Thoracic aorta (tissue), 2 donors: ENCODE results near the gene SECISBP2. TPM values are rescaled to one million over a fixed set of nuclear protein-coding genes. Genes with fewer than 3 reads are reported as not detected.

Experiments
- ATAC-seq: fragments of 150-250 bp; one replicate; pipeline ENCODE4 v1.8.0; 2017; ENCODE audit warnings: low read depth; ENCODE audit not compliant: insufficient number of reproducible peaks, low FRiP score
- DNase-seq: peaks from one replicate; pipeline ENCODE4 v3.0.0-alpha.2; 2020; ENCODE audit warnings: low spot score
- H3K27ac ChIP-seq, 2 donors: fragments of 200-600 bp; sonication (generic); 1 replicate in 1 of 2; 2 replicates in 1 of 2; pipeline ENCODE4 v1.5.1; 2016; ENCODE audit warnings: mild to moderate bottlenecking in 2 of 2, moderate library complexity in 2 of 2
- H3K27me3 ChIP-seq: fragments of 200-600 bp; sonication (generic); replicated peaks from 2 replicates; pipeline ENCODE4 v1.6.0; 2016; ENCODE audit warnings: mild to moderate bottlenecking; ENCODE audit not compliant: insufficient read depth
- H3K36me3 ChIP-seq: fragments of 200-600 bp; sonication (generic); one replicate; pipeline ENCODE4 v1.5.1; 2016
- H3K4me1 ChIP-seq, 2 donors: fragments of 200-600 bp; sonication (generic); 1 replicate in 1 of 2; 2 replicates in 1 of 2; pipeline versions ENCODE4 v1.5.1 to v1.6.0; 2016; ENCODE audit warnings: low read depth in 2 of 2, mild to moderate bottlenecking in 1 of 2; ENCODE audit not compliant: control insufficient read depth in 1 of 2
- H3K4me3 ChIP-seq: fragments of 200-600 bp; sonication (generic); 2 replicates; pipeline ENCODE4 v1.5.1; 2016; ENCODE audit warnings: mild to moderate bottlenecking
- H3K9me3 ChIP-seq: fragments of 200-600 bp; sonication (generic); 2 replicates; pipeline ENCODE4 v1.5.1; 2016
- CTCF ChIP-seq: fragments of 200-600 bp; sonication (generic); IDR thresholded peaks from one replicate; pipeline ENCODE4 v1.5.1; 2019; ENCODE audit warnings: antibody characterized with exemption
- total RNA-seq, 2 donors: library from RNA; depleted of rRNA; stranded (reverse); fragments of >200 nt; gene quantifications; one replicate each; pipeline versions ENCODE4 v1.1.0 to v1.2.3, GENCODE V29; 2016

Gene SECISBP2
- total RNA-seq, 2 donors from 2014 or later: 37.2 to 91.5 TPM

DNA sequence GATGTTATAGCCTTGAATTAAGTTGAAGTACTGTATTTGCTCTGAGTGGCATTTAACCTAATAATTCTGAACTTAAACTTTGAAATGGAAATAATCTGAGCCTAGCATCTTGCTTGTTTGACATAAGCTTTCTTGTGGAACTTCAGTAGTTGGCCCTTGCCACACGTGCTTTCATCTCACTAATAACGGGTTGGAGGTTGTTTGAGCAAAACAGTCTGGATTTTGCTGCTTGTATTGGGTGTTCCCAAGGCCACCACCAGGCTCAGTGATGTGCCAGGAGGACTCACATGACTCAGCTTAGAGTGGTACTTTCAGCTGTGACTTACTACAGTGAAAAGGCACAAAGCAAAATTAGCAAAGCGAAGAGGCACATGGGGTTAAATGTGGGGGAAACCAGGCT lies 35.7 kb downstream of the SECISBP2 start:
- H3K4me3 ChIP-seq: no peak overlapping the region
- DNase-seq (no peak), ATAC-seq (no peak)
- peaks cover 81% of the 10 kb centered on the region for H3K36me3 ChIP-seq
- H3K27ac ChIP-seq: no peak overlapping the region
- no peak for TF ChIP-seq CTCF
- H3K9me3 ChIP-seq: no peaks in the 10 kb centered on the region
- no peaks in the 10 kb centered on the region for H3K27me3 ChIP-seq
- no peaks in the 10 kb centered on the region for H3K4me1 ChIP-seq

- DNase-seq (no peak), ATAC-seq (no peak)
- H3K27ac ChIP-seq: no peak overlapping the region
- TF ChIP-seq CTCF: no peak
- no peaks in the 10 kb centered on the region for H3K4me1 ChIP-seq
- H3K4me3 ChIP-seq: no peak overlapping the region
- no peaks in the 10 kb centered on the region for H3K27me3 ChIP-seq
- peaks cover 76% of the 10 kb centered on the region for H3K36me3 ChIP-seq
- no peaks in the 10 kb centered on the region for H3K9me3 ChIP-seq
Measured at GRCh38 chr9:89354471-89354870, 36.2 kb downstream of the SECISBP2 start.

DNA sequence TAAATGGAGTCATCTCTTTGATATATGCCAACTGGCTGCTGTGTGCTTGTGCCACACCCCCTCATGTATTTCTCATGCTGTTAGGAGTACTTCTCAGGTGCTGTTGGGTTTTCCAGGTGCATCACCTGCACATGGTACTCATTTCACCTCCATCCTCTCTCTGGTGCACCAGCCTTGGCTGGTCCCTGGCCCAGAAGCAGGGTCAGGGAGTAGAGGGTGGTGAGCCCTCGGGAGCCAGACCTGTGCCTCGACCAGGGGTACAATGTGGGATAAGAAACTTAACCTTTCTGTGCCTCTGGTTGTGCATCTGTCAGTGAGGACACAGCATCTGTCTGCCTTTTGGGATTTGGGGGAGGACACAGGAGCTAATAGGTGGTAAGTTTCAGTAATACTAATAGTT lies 38.5 kb downstream of the SECISBP2 start:
- Histone ChIP-seq H3K9me3 (no peaks in the 10 kb centered on the region), H3K36me3 (peaks cover 75% of the 10 kb centered on the region), H3K4me1 (no peaks in the 10 kb centered on the region), H3K27ac (no peak overlapping the region), H3K27me3 (no peaks in the 10 kb centered on the region), H3K4me3 (no peak overlapping the region)
- no peak for TF ChIP-seq CTCF
- no peak for DNase-seq
- no peak for ATAC-seq

DNA sequence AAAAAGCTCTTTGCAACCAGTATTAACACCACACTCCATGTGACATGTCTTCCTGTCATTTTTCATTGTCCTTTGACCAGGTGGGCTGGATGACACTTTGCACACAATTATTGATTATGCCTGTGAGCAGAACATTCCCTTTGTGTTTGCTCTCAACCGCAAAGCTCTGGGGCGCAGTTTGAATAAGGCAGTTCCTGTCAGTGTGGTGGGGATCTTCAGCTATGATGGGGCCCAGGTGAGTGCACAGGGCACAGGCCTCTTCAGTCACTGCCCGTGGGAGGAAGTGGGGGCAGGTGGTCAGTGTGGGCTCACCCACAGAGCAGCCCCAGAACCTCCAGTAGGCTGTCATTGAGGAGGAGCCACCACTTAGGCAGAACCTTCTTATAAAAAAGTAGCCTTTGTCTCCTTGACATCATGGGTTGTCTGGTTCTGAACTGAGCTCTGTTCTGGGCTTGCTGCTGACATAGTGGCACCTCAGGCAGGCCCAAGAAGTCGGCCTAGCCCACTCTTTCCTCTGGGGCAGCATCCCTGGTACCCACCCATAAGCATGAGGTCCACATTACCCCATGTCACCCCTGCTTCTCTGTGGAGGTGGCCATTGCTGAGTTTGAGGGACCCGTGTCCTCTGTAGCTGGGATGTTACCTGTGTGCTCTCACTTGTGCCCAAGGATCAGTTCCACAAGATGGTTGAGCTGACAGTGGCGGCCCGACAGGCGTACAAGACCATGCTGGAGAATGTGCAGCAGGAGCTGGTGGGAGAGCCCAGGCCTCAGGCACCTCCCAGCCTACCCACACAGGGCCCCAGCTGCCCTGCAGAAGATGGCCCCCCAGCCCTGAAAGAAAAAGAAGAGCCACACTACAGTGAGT lies 39.3 kb downstream of the SECISBP2 start:
- no peak overlapping the region for H3K4me3 ChIP-seq
- no peaks in the 10 kb centered on the region for H3K27me3 ChIP-seq
- H3K9me3 ChIP-seq: no peaks in the 10 kb centered on the region
- no peaks in the 10 kb centered on the region for H3K4me1 ChIP-seq
- no peak for TF ChIP-seq CTCF
- ATAC-seq (no peak), DNase-seq (no peak)
- H3K36me3 ChIP-seq: peaks cover 74% of the 10 kb centered on the region
- no peak overlapping the region for H3K27ac ChIP-seq

DNA sequence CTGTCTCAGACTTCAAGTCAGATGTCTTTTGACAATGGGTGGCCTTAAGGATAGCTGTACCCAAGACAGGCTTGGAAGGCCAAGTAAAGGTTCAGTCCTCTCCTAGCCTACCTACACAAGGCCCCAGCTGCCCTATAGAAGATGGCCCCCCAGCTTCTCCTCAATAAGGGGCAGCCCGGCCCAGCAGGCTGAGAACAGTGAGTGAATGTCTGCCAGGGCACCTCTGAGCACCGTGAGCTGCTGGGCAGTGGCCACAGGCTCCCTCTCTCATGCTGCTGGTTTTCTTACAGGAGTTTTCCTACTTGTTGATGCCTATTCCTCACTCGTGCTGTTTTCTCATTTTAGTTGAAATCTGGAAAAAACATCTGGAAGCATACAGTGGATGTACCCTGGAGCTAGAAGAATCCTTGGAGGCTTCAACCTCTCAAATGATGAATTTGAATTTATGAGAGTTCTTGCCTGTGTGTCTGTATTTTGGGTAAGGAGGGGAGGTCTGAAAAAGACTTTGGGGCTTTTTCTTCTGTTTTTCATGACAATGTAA lies 40.1 kb downstream of the SECISBP2 start:
- H3K36me3 ChIP-seq: peaks cover 67% of the 10 kb centered on the region
- DNase-seq (no peak), ATAC-seq (no peak)
- H3K9me3 ChIP-seq: no peaks in the 10 kb centered on the region
- TF ChIP-seq CTCF: no peak
- H3K4me1 ChIP-seq: no peaks in the 10 kb centered on the region
- H3K4me3 ChIP-seq: no peak overlapping the region
- H3K27me3 ChIP-seq: no peaks in the 10 kb centered on the region
- no peak overlapping the region for H3K27ac ChIP-seq
